Lower lobe of right lung (tissue), 2 donors: ENCODE data around the gene NR0B2. TPM values are rescaled to one million over a fixed set of nuclear protein-coding genes. Genes with fewer than 3 reads are reported as not detected.

Source experiments
- ATAC-seq, 2 donors: fragments of 200-7000 bp; cut with Tn5 transposase; one replicate each; pipeline ENCODE4 v1.9.1; 2020 to 2022; ENCODE audit warnings: mild to moderate bottlenecking in 2 of 2, moderate library complexity in 2 of 2
- DNase-seq: peaks from one replicate; pipeline ENCODE4 v3.0.0-alpha.2; 2020
- H3K27ac ChIP-seq: fragments of 200-600 bp; one replicate; pipeline ENCODE4 v1.8.0; 2022
- H3K27me3 ChIP-seq: fragments of 200-600 bp; one replicate; pipeline ENCODE4 v1.8.0; 2022; ENCODE audit warnings: low read depth
- H3K36me3 ChIP-seq: fragments of 200-600 bp; one replicate; pipeline ENCODE4 v1.8.0; 2022; ENCODE audit warnings: mild to moderate bottlenecking
- H3K4me1 ChIP-seq: fragments of 200-600 bp; one replicate; pipeline ENCODE4 v1.8.0; 2022
- H3K4me3 ChIP-seq: fragments of 200-600 bp; one replicate; pipeline ENCODE4 v1.8.0; 2022; ENCODE audit warnings: mild to moderate bottlenecking
- H3K9me3 ChIP-seq: fragments of 200-600 bp; one replicate; pipeline ENCODE4 v1.8.0; 2022
- CTCF ChIP-seq: fragments of 200-600 bp; IDR thresholded peaks from one replicate; pipeline ENCODE4 v1.8.0; 2022; ENCODE audit warnings: antibody characterized with exemption, mild to moderate bottlenecking
- intact Hi-C: fragments of 100-400 bp; cut with DNase I; formaldehyde crosslinking; loops from one replicate; pipeline ENCODE4 v1.11.0; 2022
- total RNA-seq: library from RNA; stranded (reverse); fragmentation: NEBNext Ultra II Directional; extraction: Animal tissue kit (Norgen Biotek cat#: 25700); gene quantifications from one replicate; pipeline ENCODE4 v1.2.1, GENCODE V29; 2021
- donor health status: DM: no; HTN: yes; CAD: no; lungs with severe emphysema.

Gene NR0B2
- total RNA-seq, 1 donor from 2014 or later = 2.2 TPM

- no peak overlapping the region for H3K4me3 ChIP-seq
- ATAC-seq (no peak), DNase-seq (no peak)
- peaks cover 17% of the 10 kb centered on the region for H3K4me1 ChIP-seq
- peaks cover 33% of the 10 kb centered on the region for H3K27me3 ChIP-seq
- no peaks in the 10 kb centered on the region for H3K9me3 ChIP-seq
- H3K36me3 ChIP-seq = no peaks in the 10 kb centered on the region
- H3K27ac ChIP-seq = no peak overlapping the region
- intact Hi-C loops = no loop called here
- no peak for TF ChIP-seq CTCF
Measured at GRCh38 chr1:26957306-26957705, 43.5 kb upstream of the NR0B2 start.

- ATAC-seq (no peak), DNase-seq (no peak)
- intact Hi-C loops = no loop called here
- no peak overlapping the region for H3K27ac ChIP-seq
- H3K36me3 ChIP-seq = no peaks in the 10 kb centered on the region
- H3K9me3 ChIP-seq = no peaks in the 10 kb centered on the region
- peaks cover 16% of the 10 kb centered on the region for H3K4me1 ChIP-seq
- no peak overlapping the region for H3K4me3 ChIP-seq
- peaks cover 33% of the 10 kb centered on the region for H3K27me3 ChIP-seq
- no peak for TF ChIP-seq CTCF
Measured at GRCh38 chr1:26956321-26956720, 42.5 kb upstream of the NR0B2 start.

- peaks cover 8% of the 10 kb centered on the region for H3K36me3 ChIP-seq
- DNase-seq (no peak), ATAC-seq (no peak)
- TF ChIP-seq CTCF = no peak
- H3K27ac ChIP-seq = no peak overlapping the region
- no peaks in the 10 kb centered on the region for H3K4me1 ChIP-seq
- intact Hi-C loops = no loop called here
- no peak overlapping the region for H3K4me3 ChIP-seq
- peaks cover 4% of the 10 kb centered on the region for H3K27me3 ChIP-seq
- H3K9me3 ChIP-seq = no peaks in the 10 kb centered on the region
Measured at GRCh38 chr1:26953374-26953773, 39.6 kb upstream of the NR0B2 start.

- no peak for TF ChIP-seq CTCF
- H3K27ac ChIP-seq = no peak overlapping the region
- no peak for DNase-seq
- intact Hi-C loops = no loop called here
- H3K27me3 ChIP-seq = peaks cover under 1% of the 10 kb centered on the region
- H3K36me3 ChIP-seq = peaks cover 19% of the 10 kb centered on the region
- H3K9me3 ChIP-seq = no peaks in the 10 kb centered on the region
- ATAC-seq = peak; percentile 21 to 31
- H3K4me3 ChIP-seq = no peak overlapping the region
- no peaks in the 10 kb centered on the region for H3K4me1 ChIP-seq
Measured at GRCh38 chr1:26951821-26952497, 38.2 kb upstream of the NR0B2 start.

GRCh38 chr1:26951216-26951615 lies 37.4 kb upstream of the NR0B2 start:
- no peak for TF ChIP-seq CTCF
- Histone ChIP-seq H3K4me3 (no peak overlapping the region), H3K27ac (no peak overlapping the region), H3K36me3 (peaks cover 27% of the 10 kb centered on the region), H3K27me3 (no peaks in the 10 kb centered on the region), H3K4me1 (no peaks in the 10 kb centered on the region), H3K9me3 (no peaks in the 10 kb centered on the region)
- intact Hi-C loops = no loop called here
- DNase-seq (no peak), ATAC-seq (no peak)
